ENCODE measurements around the gene KCNS1.
A peak's percentile ranks its signal among the peaks of the same experiment; 100 is the strongest.

KCNS1 gene

GRCh38 chr20:45087814-45088213 is 13.1 kb downstream of the KCNS1 start:
- no peak for TF ChIP-seq CTCF (IDR thresholded peaks at IDR 0.05; ENCODE audit: low read depth, low read length)
- DNase-seq (ENCODE audit: extremely low read depth, low read depth), result peak; percentile 76

- no peak for TF ChIP-seq CTCF (IDR thresholded peaks at IDR 0.05; ENCODE audit: low read depth, low read length)
- DNase-seq (ENCODE audit: extremely low read depth, low read depth), result no peak
Observed at GRCh38 chr20:45087097-45087790, 13.7 kb downstream of the KCNS1 start.

GRCh38 chr20:45085867-45086266 is 15.1 kb downstream of the KCNS1 start:
- no peak for TF ChIP-seq CTCF (IDR thresholded peaks at IDR 0.05; ENCODE audit: low read depth, low read length)
- DNase-seq (ENCODE audit: extremely low read depth, low read depth), result no peak

- TF ChIP-seq CTCF (IDR thresholded peaks at IDR 0.05; ENCODE audit: low read depth, low read length), result no peak
- no peak for DNase-seq (ENCODE audit: extremely low read depth, low read depth)
Observed at GRCh38 chr20:45085289-45085688, 15.6 kb downstream of the KCNS1 start.

- TF ChIP-seq CTCF (IDR thresholded peaks at IDR 0.05; ENCODE audit: low read depth, low read length), result no peak
- DNase-seq (ENCODE audit: extremely low read depth, low read depth), result no peak
Observed at GRCh38 chr20:45083127-45083526, 17.8 kb downstream of the KCNS1 start.

- no peak for TF ChIP-seq CTCF (IDR thresholded peaks at IDR 0.05; ENCODE audit: low read depth, low read length)
- no peak for DNase-seq (ENCODE audit: extremely low read depth, low read depth)
Observed at GRCh38 chr20:45082468-45082867, 18.5 kb downstream of the KCNS1 start.

- DNase-seq (ENCODE audit: extremely low read depth, low read depth), result no peak
- peak; percentile 39 for TF ChIP-seq CTCF (IDR thresholded peaks at IDR 0.05; ENCODE audit: low read depth, low read length)
Observed at GRCh38 chr20:45080867-45081624, 19.9 kb downstream of the KCNS1 start.
